ENCODE results near the gene EVC.
A peak's percentile ranks its signal among the peaks of the same experiment; 100 is the strongest.
"Not testable (repeated sequence)": the region's sequence is repeated elsewhere in the genome, so short reads cannot be mapped to it uniquely, and the experiment has no call there.

EVC gene

GRCh38 chr4:5709207-5709575 is 1.8 kb upstream of the EVC start:
- no peak for DNase-seq

- no peak for DNase-seq
Observed at GRCh38 chr4:5710065-5710960, 688 bp upstream of the EVC start.

GRCh38 chr4:5711479-5712184 is 631 bp downstream of the EVC start:
- no peak for DNase-seq

- DNase-seq, result no peak
Observed at GRCh38 chr4:5712517-5712916, 1.5 kb downstream of the EVC start.

GRCh38 chr4:5712931-5713330 is 1.9 kb downstream of the EVC start:
- no peak for DNase-seq

- no peak for DNase-seq
Observed at GRCh38 chr4:5713861-5714260, 2.9 kb downstream of the EVC start.

GRCh38 chr4:5715357-5715756 is 4.4 kb downstream of the EVC start:
- DNase-seq, result no peak

- DNase-seq, result no peak
Observed at GRCh38 chr4:5716391-5716790, 5.4 kb downstream of the EVC start.

- no peak for DNase-seq
Observed at GRCh38 chr4:5717449-5718158, 6.6 kb downstream of the EVC start.

GRCh38 chr4:5718411-5718810 is 7.4 kb downstream of the EVC start:
- DNase-seq, result no peak

- DNase-seq, result no peak
Observed at GRCh38 chr4:5719350-5720055, 8.5 kb downstream of the EVC start.

- DNase-seq, result no peak
Observed at GRCh38 chr4:5720157-5720850, 9.3 kb downstream of the EVC start.

- no peak for DNase-seq
Observed at GRCh38 chr4:5720980-5721379, 10.0 kb downstream of the EVC start.

- no peak for DNase-seq
Observed at GRCh38 chr4:5721923-5722322, 10.9 kb downstream of the EVC start.

GRCh38 chr4:5722328-5722727 is 11.3 kb downstream of the EVC start:
- DNase-seq, result no peak

GRCh38 chr4:5724377-5724776 is 13.4 kb downstream of the EVC start:
- no peak for DNase-seq

GRCh38 chr4:5728412-5728811 is 17.4 kb downstream of the EVC start:
- DNase-seq, result not testable (repeated sequence)

GRCh38 chr4:5730436-5730835 is 19.4 kb downstream of the EVC start:
- DNase-seq, result no peak

- DNase-seq, result peak; percentile 5
Observed at GRCh38 chr4:5730993-5731990, 20.3 kb downstream of the EVC start.

GRCh38 chr4:5732158-5732557 is 21.2 kb downstream of the EVC start:
- no peak for DNase-seq

GRCh38 chr4:5734853-5735252 is 23.9 kb downstream of the EVC start:
- DNase-seq, result no peak
